Measurements from ENCODE around the gene LRRC26. TPM values are rescaled to one million over a fixed set of nuclear protein-coding genes. Genes with fewer than 3 reads are reported as not detected.

LRRC26 gene
- total RNA-seq: not detected

- no peak for DNase-seq
These were observed at the start of gene LRRC26 for GRCh38 chr9:137169896-137170358. Gene LRRC26 (minus strand): TSS chr9:137170051. CDS start chr9:137169943, 108 bp downstream.

- DNase-seq: no peak
These were observed 49.0 kb upstream of the LRRC26 start for GRCh38 chr9:137218754-137219271.

- no peak for DNase-seq
These were observed 48.4 kb upstream of the LRRC26 start for GRCh38 chr9:137218212-137218753.

- no peak for DNase-seq
These were observed 47.7 kb upstream of the LRRC26 start for GRCh38 chr9:137217276-137218211.

- no peak for DNase-seq
These were observed 46.5 kb upstream of the LRRC26 start for GRCh38 chr9:137216188-137216965.

- no peak for DNase-seq
These were observed 45.5 kb upstream of the LRRC26 start for GRCh38 chr9:137215196-137215986.

- DNase-seq: no peak
These were observed 44.8 kb upstream of the LRRC26 start for GRCh38 chr9:137214620-137215019.

- no peak for DNase-seq
These were observed 43.6 kb upstream of the LRRC26 start for GRCh38 chr9:137213160-137214060.

- no peak for DNase-seq
These were observed 42.7 kb upstream of the LRRC26 start for GRCh38 chr9:137212520-137212919.

- no peak for DNase-seq
These were observed 41.7 kb upstream of the LRRC26 start for GRCh38 chr9:137211532-137211931.

- DNase-seq: no peak
These were observed 36.8 kb upstream of the LRRC26 start for GRCh38 chr9:137206602-137207001.

GRCh38 chr9:137205126-137206069, 35.5 kb upstream of the LRRC26 start, which contains the start of the genes NDOR1 and TMEM203:
Gene NDOR1 (plus strand): TSS chr9:137205700. CDS start chr9:137205778, 78 bp downstream.
Gene TMEM203 (minus strand): TSS chr9:137205648. CDS start chr9:137205414, 234 bp downstream.
- DNase-seq: peak; percentile 53

- no peak for DNase-seq
These were observed 34.9 kb upstream of the LRRC26 start for GRCh38 chr9:137204731-137205125.

GRCh38 chr9:137202966-137203365, 33.1 kb upstream of the LRRC26 start:
- no peak for DNase-seq

- no peak for DNase-seq
These were observed 31.5 kb upstream of the LRRC26 start for GRCh38 chr9:137201205-137201868.

- DNase-seq: peak; percentile 95
These were observed 30.7 kb upstream of the LRRC26 start, which contains the start of gene TPRN for GRCh38 chr9:137200311-137201204. Gene TPRN (minus strand): TSS chr9:137200741. CDS start chr9:137200711, 30 bp downstream.

- DNase-seq: no peak
These were observed 29.7 kb upstream of the LRRC26 start for GRCh38 chr9:137199411-137200121.

Data from skin of body (tissue), 2 donors.